IMR-90 (cell line): ENCODE data around the gene OSBPL1A. TPM values are rescaled to one million over a fixed set of nuclear protein-coding genes. Genes with fewer than 3 reads are reported as not detected.

Source experiments
- ATAC-seq: fragments of 200-7000 bp; cut with Tn5 transposase; 2 replicates; pipeline ENCODE4 v1.9.1; 2020; ENCODE audit warnings: low read depth, mild to moderate bottlenecking, moderate library complexity
- BruUV-seq: library from RNA; stranded (reverse); fragments of 400-500 nt; replicated peaks from 2 replicates; lab custom pipeline; 2021; lab: Mats Ljungman, UMichigan
- CTCF ChIA-PET: fragments of 300-600 bp; formaldehyde crosslinking; extraction: SDS; loops from one replicate; lab custom pipeline; 2021; ENCODE audit warnings: antibody characterized with exemption; lab: Yijun Ruan, JAX
- POLR2A ChIA-PET: fragments of 300-600 bp; sonication (Branson Sonifier 250); formaldehyde crosslinking; loops from one replicate; lab custom pipeline; 2022; ENCODE audit warnings: antibody characterized with exemption; ENCODE audit not compliant: unreplicated experiment; lab: Charles Lee
- DNase-seq: peaks from one replicate; pipeline ENCODE4 v3.0.0; 2013
- H2AFZ ChIP-seq: replicated peaks from 2 replicates; pipeline ENCODE3; 2013; ENCODE audit warnings: low read length, mild to moderate bottlenecking; ENCODE audit not compliant: poor library complexity
- H2AK5ac ChIP-seq: 2 replicates; pipeline ENCODE4 v1.6.1; 2013; ENCODE audit warnings: low read depth, low read length, inconsistent platforms
- H2AK9ac ChIP-seq: replicated peaks from 2 replicates; pipeline ENCODE3; 2013; ENCODE audit warnings: mild to moderate bottlenecking, low read depth, low read length, moderate library complexity; ENCODE audit not compliant: poor library complexity
- H2BK120ac ChIP-seq: 2 replicates; pipeline ENCODE4 v1.6.1; 2013; ENCODE audit warnings: low read depth, low read length, inconsistent platforms
- H2BK15ac ChIP-seq: 3 replicates; pipeline ENCODE4 v1.6.1; 2013; ENCODE audit warnings: low read depth, low read length, inconsistent platforms
- H2BK20ac ChIP-seq: 2 replicates; pipeline ENCODE4 v1.6.1; 2013; ENCODE audit warnings: low read depth, mild to moderate bottlenecking, inconsistent platforms, low read length, moderate library complexity
- H2BK5ac ChIP-seq: 2 replicates; pipeline ENCODE4 v1.6.1; 2013; ENCODE audit warnings: mild to moderate bottlenecking, low read depth, low read length, inconsistent platforms; ENCODE audit not compliant: poor library complexity, severe bottlenecking
- H3K14ac ChIP-seq: replicated peaks from 2 replicates; pipeline ENCODE4 v1.6.1; 2013; ENCODE audit warnings: low read depth, low read length, inconsistent platforms
- H3K18ac ChIP-seq: 2 replicates; pipeline ENCODE4 v1.6.1; 2013; ENCODE audit warnings: low read depth, low read length, control low read depth
- H3K23ac ChIP-seq: 2 replicates; pipeline ENCODE4 v1.6.1; 2013; ENCODE audit warnings: low read depth, low read length, inconsistent platforms
- H3K27ac ChIP-seq: 2 replicates; pipeline ENCODE4 v1.5.1; 2013; ENCODE audit warnings: mild to moderate bottlenecking, control low read depth, low read length; ENCODE audit not compliant: insufficient read depth
- H3K27me3 ChIP-seq: 2 replicates; pipeline ENCODE4 v1.6.1; 2013; ENCODE audit warnings: low read length; ENCODE audit not compliant: control insufficient read depth, insufficient read depth
- H3K36me3 ChIP-seq: 2 replicates; pipeline ENCODE4 v1.6.1; 2013; ENCODE audit warnings: low read length, mixed read lengths; ENCODE audit not compliant: control insufficient read depth, insufficient read depth
- H3K4ac ChIP-seq: 2 replicates; pipeline ENCODE4 v1.6.1; 2013; ENCODE audit warnings: low read depth, low read length, inconsistent platforms
- H3K4me1 ChIP-seq: 2 replicates; pipeline ENCODE4 v1.6.1; 2013; ENCODE audit warnings: low read length, mixed read lengths; ENCODE audit not compliant: control insufficient read depth, insufficient read depth
- H3K4me2 ChIP-seq: 2 replicates; pipeline ENCODE4 v1.6.1; 2013; ENCODE audit warnings: low read depth, mild to moderate bottlenecking, control low read depth, low read length, moderate library complexity
- H3K4me3 ChIP-seq: 2 replicates; pipeline ENCODE4 v1.5.1; 2013; ENCODE audit warnings: low read depth, mild to moderate bottlenecking, control low read depth, low read length, moderate library complexity; ENCODE audit not compliant: insufficient read depth
- H3K56ac ChIP-seq: 2 replicates; pipeline ENCODE4 v1.6.1; 2013; ENCODE audit warnings: low read length, inconsistent platforms; ENCODE audit not compliant: insufficient read depth; ENCODE audit errors: extremely low read depth
- H3K79me1 ChIP-seq, 2 experiments: 2 replicates each; pipeline ENCODE4 v1.6.1; 2013; ENCODE audit warnings: low read length in 2 of 2, inconsistent platforms in 1 of 2, low read depth in 1 of 2
- H3K9ac ChIP-seq: 2 replicates; pipeline ENCODE4 v1.6.1; 2013; ENCODE audit warnings: low read depth, low read length, control low read depth
- H3K9me1 ChIP-seq: 2 replicates; pipeline ENCODE4 v1.6.1; 2013; ENCODE audit warnings: low read length, inconsistent platforms; ENCODE audit not compliant: insufficient read depth
- H3K9me3 ChIP-seq: 2 replicates; pipeline ENCODE4 v1.6.1; 2013; ENCODE audit warnings: low read length; ENCODE audit not compliant: control insufficient read depth, insufficient read depth
- H4K20me1 ChIP-seq: 2 replicates; pipeline ENCODE4 v1.6.1; 2013; ENCODE audit warnings: low read length, inconsistent platforms; ENCODE audit not compliant: insufficient read depth
- H4K5ac ChIP-seq: 2 replicates; pipeline ENCODE4 v1.6.1; 2013; ENCODE audit warnings: mild to moderate bottlenecking, low read depth, low read length, control low read depth
- H4K8ac ChIP-seq, 2 experiments: 2 replicates each; pipeline ENCODE4 v1.6.1; 2013; ENCODE audit warnings: low read depth in 2 of 2, low read length in 2 of 2, control low read depth in 1 of 2, inconsistent platforms in 1 of 2
- H4K91ac ChIP-seq: 2 replicates; pipeline ENCODE4 v1.6.1; 2013; ENCODE audit warnings: low read depth, low read length, inconsistent platforms; ENCODE audit not compliant: insufficient read depth
- BHLHE40 ChIP-seq: fragments of 150-350 bp; IDR thresholded peaks from 2 replicates; pipeline ENCODE4 v1.6.1; 2016; ENCODE audit warnings: mild to moderate bottlenecking, low read depth, low read length
- CEBPB ChIP-seq: IDR thresholded peaks from 2 replicates; pipeline ENCODE4 v1.6.1; 2012; ENCODE audit warnings: low read depth, low read length, improper control_type of control experiment
- CHD1 ChIP-seq: IDR thresholded peaks from 2 replicates; pipeline ENCODE4 v1.6.1; 2012; ENCODE audit warnings: low read depth, low read length, improper control_type of control experiment
- CTCF ChIP-seq: conservative IDR thresholded peaks from 2 replicates; pipeline ENCODE4 v1.5.1; 2012; ENCODE audit warnings: mild to moderate bottlenecking, low read depth, low read length, improper control_type of control experiment
- MAFK ChIP-seq: IDR thresholded peaks from 2 replicates; pipeline ENCODE4 v1.6.1; 2012; ENCODE audit warnings: low read depth, low read length, improper control_type of control experiment
- MAZ ChIP-seq: IDR thresholded peaks from 2 replicates; pipeline ENCODE4 v1.6.1; 2012; ENCODE audit warnings: low read depth, mild to moderate bottlenecking, low read length, improper control_type of control experiment, moderate library complexity, borderline replicate concordance
- MXI1 ChIP-seq: IDR thresholded peaks from 2 replicates; pipeline ENCODE4 v1.6.1; 2012; ENCODE audit warnings: low read depth, mild to moderate bottlenecking, low read length, moderate library complexity, borderline replicate concordance
- NFE2L2 ChIP-seq: fragments of 150-350 bp; IDR thresholded peaks from 2 replicates; pipeline ENCODE4 v1.6.1; 2016; ENCODE audit warnings: low read depth, mild to moderate bottlenecking, low read length
- POLR2A ChIP-seq: IDR thresholded peaks from 2 replicates; pipeline ENCODE4 v1.6.1; 2012; ENCODE audit warnings: mild to moderate bottlenecking, low read depth, low read length
- RAD21 ChIP-seq: IDR thresholded peaks from 2 replicates; pipeline ENCODE4 v1.6.1; 2012; ENCODE audit warnings: low read length, improper control_type of control experiment
- RCOR1 ChIP-seq: IDR thresholded peaks from 2 replicates; pipeline ENCODE4 v1.6.1; 2012; ENCODE audit warnings: mild to moderate bottlenecking, low read length, improper control_type of control experiment; ENCODE audit not compliant: insufficient replicate concordance
- SMC3 ChIP-seq: fragments of 150-350 bp; IDR thresholded peaks from 2 replicates; pipeline ENCODE4 v1.6.1; 2016; ENCODE audit warnings: low read depth, mild to moderate bottlenecking, antibody characterized with exemption, low read length, moderate library complexity
- USF2 ChIP-seq: fragments of 150-350 bp; IDR thresholded peaks from 2 replicates; pipeline ENCODE4 v1.6.1; 2017; ENCODE audit warnings: mild to moderate bottlenecking, antibody characterized with exemption, low read length, low read depth
- dilution Hi-C: fragments of 300-500 bp; cut with HindIII; formaldehyde crosslinking; loops from one replicate; pipeline ENCODE4 v1.14.3; 2018; ENCODE audit warnings: low sequenced_read_pairs; ENCODE audit not compliant: unreplicated experiment
- in situ Hi-C: fragments of 300-500 bp; cut with MboI; formaldehyde crosslinking; loops from 3 replicates; pipeline ENCODE4 v1.14.3; 2019; ENCODE audit warnings: low sequenced_read_pairs, inconsistent platforms, mixed read lengths
- intact Hi-C: fragments of 100-400 bp; cut with micrococcal nuclease; formaldehyde crosslinking; loops from 2 replicates; pipeline ENCODE4 v1.10.0; 2022
- polyA plus RNA-seq, 3 experiments: library from polyadenylated mRNA; depleted of rRNA; stranded (reverse); fragments of >200 nt; gene quantifications; 2 replicates each; pipeline ENCODE4 v1.2.3, GENCODE V29; 2012; ENCODE audit warnings: low replicate concordance in 1 of 3
- total RNA-seq: library from RNA; depleted of rRNA; stranded (reverse); fragments of >200 nt; gene quantifications from 2 replicates; pipeline ENCODE4 v1.2.3, GENCODE V29; 2012

Gene OSBPL1A
- total and polyA plus RNA-seq, 2 of the 4 experiments (the other 2 are of a cell fraction) = 29.4 to 70.4 TPM

- H2BK5ac ChIP-seq = no peak overlapping the region
- no peak overlapping the region for H2BK120ac ChIP-seq
- no peak overlapping the region for H3K4ac ChIP-seq
- CTCF ChIA-PET = no interaction called here
- POLR2A ChIA-PET = no interaction called here
- H2AK5ac ChIP-seq = no peak overlapping the region
- no peaks in the 10 kb centered on the region for H3K9me3 ChIP-seq
- in situ Hi-C loops (no loop called here), dilution Hi-C loops (no loop called here), intact Hi-C loops (no loop called here)
- no peak for TF ChIP-seq BHLHE40
- no peak for TF ChIP-seq CTCF
- no peak for TF ChIP-seq POLR2A
- no peak for TF ChIP-seq RCOR1
- no peak for TF ChIP-seq MAFK
- TF ChIP-seq USF2 = no peak
- no peak for TF ChIP-seq MAZ
- no peak for TF ChIP-seq SMC3
- TF ChIP-seq CHD1 = no peak
- no peak for TF ChIP-seq NFE2L2
- TF ChIP-seq RAD21 = no peak
- no peak for TF ChIP-seq MXI1
- no peak for TF ChIP-seq CEBPB
- 0 out of 2 replicates have a peak, but pooled peaks cover 4% of the 10 kb centered on the region for H3K9me1 ChIP-seq
- no peaks in the 10 kb centered on the region for H3K36me3 ChIP-seq
- H4K5ac ChIP-seq = no peak overlapping the region
- no peak overlapping the region for H2AK9ac ChIP-seq
- no peak overlapping the region for H3K56ac ChIP-seq
- H3K79me1 ChIP-seq = peaks cover 0 to 6% of the 10 kb centered on the region in 2 experiments; a peak in 1 of 4 replicates
- H3K27ac ChIP-seq = no peak overlapping the region
- no peaks in the 10 kb centered on the region for H3K27me3 ChIP-seq
- H3K4me1 ChIP-seq = no peaks in the 10 kb centered on the region; the same call in 1 of the 2 replicates
- H4K91ac ChIP-seq = no peak overlapping the region
- no peak for ATAC-seq
- DNase-seq = no peak
- no peak overlapping the region for H3K4me2 ChIP-seq
- H3K14ac ChIP-seq = no peak overlapping the region
- no peak overlapping the region for H3K4me3 ChIP-seq
- BruUV-seq = no TSS peak
- H2BK20ac ChIP-seq = no peak overlapping the region
- no peak overlapping the region for H2BK15ac ChIP-seq
- no peak overlapping the region for H3K9ac ChIP-seq
- no peak overlapping the region for H4K8ac ChIP-seq
- no peak overlapping the region for H3K23ac ChIP-seq
- no peak overlapping the region for H2AFZ ChIP-seq
- H4K20me1 ChIP-seq = no peaks in the 10 kb centered on the region
- no peak overlapping the region for H3K18ac ChIP-seq
Measured at GRCh38 chr18:24142376-24142775, 255.2 kb downstream of the OSBPL1A start.
